GM21717 (cell line): ENCODE results near the gene TOMM20.
"Not testable (repeated sequence)": the region's sequence is repeated elsewhere in the genome, so short reads cannot be mapped to it uniquely, and the experiment has no call there.

Experiments used
- ATAC-seq: cut with Tn5 transposase; IDR thresholded peaks from one replicate; pipeline ENCODE4 v1.9.1; 2021; ENCODE audit warnings: mild to moderate bottlenecking, moderate library complexity; ENCODE audit not compliant: unreplicated experiment

The TOMM20 gene

DNA sequence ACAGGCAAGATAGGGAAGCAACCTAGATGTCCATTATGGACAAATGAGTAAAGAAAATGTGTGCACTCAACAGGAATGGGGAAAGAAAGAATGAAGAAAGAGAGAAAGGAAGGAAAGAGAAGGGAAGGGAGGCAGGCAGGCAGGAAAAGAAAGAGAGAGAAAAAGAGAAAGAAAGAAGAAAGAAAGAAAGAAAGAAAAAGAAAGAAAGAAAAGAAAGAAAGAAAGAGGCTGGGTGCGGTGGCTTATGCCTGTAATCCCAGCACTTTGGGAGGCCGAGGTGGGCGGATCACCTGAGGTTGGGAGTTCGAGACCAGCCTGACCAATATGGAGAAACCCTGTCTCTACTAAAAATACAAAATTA is 48.4 kb downstream of the TOMM20 start:
- ATAC-seq = not testable (repeated sequence)

DNA sequence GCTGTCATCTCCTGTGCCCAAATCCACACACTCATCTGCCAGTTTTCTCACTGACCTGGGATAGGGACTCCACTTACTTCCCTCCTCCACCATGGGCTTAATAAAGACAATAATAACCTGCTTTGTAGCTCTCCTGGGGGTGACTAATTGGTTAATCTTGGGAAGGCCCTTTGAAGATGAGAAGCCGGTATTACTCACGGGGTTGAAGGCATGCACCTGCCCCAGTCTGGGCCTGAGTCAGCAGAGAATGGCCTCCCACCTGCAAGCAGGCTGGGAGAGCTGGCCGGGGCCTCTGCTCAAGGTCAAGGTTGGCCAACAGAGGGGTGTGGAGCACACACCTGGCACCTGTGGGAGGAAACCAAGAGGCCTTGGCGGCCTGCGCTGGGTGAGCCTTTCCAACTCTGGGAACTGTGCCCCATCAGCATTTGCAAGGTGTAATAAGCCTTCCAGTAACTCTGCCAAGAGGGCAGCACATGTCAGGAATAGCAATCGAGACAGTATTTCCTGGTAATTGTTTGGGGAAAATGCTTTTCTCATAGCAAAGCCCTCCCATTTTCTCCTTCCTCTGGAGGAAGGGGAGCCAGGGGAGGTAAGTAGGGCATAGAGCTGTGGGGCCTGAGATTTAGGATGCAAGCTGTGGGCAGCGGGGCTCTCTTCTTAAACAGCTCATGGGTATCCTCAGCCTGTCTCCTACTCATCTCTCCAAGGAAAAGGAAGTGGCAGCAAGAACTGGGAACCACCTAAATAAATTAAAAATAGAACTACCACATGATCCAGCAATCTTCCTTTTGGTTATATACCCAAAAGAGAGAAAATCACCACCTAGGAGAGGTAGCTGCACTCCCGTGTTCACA is 49.0 kb downstream of the TOMM20 start:
- no peak for ATAC-seq

DNA sequence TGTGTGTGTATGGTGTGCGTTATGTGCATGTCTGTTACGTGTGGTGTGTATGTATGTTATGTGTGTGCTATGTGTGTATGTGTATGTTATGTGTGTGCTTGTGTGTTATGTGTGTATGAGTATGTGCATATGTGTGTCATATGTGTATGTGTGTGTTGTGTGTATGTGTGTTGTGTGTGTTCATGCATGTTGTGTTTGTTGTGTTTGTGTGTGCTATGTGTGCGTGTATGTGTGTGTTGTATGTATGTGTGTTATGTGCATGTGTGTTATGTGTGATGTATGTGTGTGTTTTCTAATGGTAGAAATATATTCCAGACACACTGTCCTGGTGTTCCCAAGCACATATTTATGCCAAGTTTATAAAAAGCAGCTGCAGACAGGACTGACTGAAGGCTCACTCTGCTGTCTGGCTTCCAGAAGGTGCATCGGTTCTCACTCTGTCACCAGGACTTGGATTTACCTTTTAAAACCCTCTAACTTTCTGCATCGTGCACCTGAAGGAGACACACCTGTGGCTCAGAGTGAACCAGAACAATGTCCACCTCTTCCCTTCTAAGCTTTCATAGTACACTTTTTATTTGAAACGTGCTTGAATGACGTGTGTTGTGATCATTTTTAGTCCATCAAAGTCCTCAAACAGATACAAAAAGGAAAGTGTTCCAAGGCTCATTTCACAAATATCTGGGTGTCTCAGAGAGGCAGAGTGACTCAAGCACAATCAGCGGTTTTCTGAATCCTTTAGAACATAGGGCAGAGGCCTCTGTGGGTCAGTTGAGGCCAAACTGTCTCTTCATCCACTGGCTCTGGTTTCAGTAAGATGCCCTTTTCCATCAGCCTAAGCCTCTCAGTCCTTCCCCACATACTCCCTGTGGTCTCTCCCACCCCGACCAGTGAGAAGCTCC is 49.9 kb downstream of the TOMM20 start:
- ATAC-seq = no peak

DNA sequence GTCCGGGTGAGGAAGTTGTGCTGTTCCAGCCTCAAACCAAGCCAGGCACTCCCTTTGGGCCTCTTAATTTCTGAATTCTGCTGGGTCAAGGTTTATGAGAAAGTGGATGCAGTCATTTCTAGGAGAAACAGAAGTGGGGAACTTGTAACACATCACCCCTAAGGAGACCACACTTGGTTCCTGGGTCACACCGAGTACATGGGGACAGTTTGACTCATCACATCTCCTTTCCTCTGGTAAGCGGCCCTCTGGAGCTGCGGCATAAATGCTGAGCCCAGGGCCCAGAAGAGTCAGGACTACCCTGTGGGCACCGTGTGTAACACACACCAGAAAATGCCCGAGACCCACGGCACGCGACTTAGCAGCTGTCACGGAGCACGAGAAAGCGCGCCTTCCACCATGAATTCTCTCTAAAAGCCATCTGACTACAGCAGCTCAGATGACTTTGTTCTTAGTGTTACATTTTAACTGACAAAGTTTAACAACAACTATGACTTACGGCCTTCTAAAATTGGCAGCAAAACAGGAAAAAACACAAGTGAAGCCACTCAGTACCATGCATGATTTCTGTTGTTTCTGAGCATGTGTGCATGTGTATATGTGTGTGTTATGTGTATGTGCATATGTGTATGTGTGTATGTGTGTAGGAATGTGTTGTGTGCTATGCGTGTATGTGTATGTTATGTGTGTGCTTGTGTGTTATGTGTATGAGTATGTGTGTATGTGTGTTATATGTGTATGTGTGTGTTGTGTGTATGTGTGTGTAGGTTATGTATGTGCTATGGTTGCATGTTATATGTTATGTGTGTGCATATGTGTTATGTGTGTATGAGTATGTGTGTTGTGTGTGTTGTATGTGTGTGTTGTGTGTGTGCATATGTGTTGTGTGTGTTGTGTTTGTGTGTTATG is 50.8 kb downstream of the TOMM20 start:
- ATAC-seq = no peak

DNA sequence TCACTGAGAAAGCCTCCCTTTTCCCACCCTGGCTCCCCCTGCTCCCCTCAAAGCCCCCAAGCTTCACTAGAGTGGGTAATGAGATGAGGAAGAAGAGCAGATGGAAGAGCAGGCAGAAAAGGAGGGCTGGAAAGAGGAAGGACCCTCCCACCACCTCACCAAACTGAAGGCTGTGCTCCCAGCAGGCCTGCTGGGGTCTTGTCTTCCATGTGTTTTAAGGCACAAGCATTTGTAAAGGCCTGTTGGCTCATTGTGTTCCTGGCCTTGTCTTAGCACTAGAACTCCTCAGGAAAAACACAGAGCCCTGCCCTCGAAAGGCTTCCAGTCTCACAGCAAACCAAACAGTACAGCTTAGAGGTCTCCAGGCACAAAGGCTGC is 51.5 kb downstream of the TOMM20 start:
- ATAC-seq = no peak

DNA sequence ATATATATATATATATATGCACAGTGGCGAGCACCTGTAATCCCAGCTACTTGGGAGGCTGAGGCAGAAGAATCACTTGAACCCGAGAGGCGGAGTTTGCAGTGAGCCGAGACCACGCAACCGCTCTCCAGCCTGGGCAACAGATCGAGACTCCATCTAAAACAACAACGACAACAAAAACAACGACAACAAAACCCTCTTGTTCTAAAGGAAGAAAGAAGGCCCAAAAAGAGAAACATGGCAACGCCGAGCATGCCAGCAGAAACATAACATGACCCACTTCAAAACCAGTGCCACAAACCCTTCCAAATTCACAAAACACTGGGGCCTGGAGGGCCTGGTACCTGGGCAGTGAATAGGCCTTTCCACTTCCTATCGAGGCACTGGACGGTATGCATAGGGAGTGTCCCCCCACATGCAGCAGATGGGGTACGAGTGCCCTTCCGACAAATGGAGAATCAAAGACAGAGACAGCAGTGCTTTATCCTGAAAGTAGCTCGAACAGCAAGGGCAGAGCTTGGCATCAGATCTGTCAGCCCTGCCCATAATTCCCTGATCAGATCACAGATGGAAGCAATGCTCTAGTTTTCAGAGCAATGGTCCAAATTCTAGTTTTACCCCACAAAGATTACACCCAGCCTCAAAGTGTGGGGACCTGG is 52.0 kb downstream of the TOMM20 start:
- ATAC-seq = no peak

DNA sequence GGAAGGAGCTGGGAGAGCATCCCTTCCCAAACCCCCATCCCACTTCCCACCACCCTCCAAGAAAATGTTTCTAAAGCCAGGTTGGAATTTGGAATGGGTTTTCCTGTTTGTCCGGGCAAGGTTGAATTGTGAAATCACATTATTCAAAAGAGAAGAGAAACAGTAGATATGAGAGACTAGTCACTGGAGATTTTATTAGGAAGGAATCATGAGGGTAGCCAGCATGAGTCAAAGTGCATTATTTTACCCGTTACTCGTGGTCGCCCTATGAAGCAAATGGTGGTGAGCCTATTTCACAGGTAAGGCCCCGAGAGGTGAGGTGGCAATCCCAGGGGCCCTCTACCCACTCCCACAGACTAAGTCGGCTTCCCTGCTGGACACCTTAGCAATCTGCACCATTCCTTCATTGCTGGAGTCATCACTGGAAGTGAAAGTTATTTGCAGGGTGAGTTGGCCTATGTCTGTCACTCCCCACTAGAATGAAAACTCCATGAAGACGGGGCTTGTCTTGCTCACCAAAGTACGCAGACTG is 52.8 kb downstream of the TOMM20 start:
- ATAC-seq = no peak

DNA sequence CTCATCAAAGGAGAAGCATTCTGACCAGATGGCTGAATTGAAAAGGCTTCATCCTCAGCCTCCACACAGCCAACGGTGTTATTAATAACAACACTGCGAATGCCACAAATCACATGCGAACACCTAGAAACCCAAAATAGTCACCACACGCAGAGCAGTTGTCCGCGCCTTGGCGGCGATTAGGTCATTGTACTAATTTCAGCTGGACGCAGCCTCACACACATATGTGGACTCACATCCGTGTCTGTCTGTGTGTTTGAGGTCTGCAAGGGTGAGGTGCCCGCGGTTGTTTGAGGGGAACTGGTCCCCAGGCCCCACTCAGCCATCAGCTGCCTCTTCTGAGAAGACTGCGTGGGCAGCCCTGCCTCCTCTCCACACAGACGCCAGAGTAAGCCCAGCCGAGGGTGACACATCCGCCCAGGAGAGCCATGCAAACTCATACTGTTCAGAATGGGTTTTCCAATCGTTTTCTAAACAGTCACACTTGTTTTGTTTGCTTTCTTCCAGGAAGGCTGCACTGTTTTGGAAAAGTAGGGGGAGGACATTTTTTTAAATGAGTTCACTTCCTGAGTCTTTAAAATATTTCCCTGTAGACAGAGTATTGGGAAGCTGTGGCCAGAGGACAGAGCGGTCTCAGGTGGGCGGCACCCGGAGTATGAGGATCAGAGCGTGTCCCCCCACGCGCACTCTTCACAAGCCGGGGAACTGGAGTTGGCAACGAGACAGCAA is 53.4 kb downstream of the TOMM20 start:
- ATAC-seq = peak; percentile 59

DNA sequence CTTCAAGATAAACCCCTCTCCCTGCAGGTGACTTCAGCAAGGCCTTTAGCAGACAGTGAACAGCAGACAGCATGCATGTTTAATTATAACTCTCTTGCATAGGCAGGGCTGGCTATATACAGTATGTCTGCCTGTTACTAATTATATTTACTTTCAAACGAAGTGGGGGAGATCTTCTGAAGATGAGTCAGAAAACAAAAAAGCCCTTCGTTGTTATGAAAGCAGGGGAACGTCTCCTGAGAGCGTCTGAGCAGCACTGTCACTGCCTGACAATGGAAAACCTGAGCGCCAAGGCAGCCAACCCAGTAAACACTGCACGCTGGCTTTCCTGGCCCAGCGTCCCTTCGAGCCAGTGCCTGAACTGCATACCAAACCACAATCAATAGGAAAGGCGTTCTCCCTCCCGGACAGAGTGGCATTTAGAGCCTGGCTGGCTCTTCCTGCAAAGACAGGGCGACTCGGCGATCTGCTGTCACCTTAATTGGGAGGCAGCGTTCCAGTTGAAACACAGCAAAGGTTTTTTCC is 54.1 kb downstream of the TOMM20 start:
- ATAC-seq = peak; percentile 41

DNA sequence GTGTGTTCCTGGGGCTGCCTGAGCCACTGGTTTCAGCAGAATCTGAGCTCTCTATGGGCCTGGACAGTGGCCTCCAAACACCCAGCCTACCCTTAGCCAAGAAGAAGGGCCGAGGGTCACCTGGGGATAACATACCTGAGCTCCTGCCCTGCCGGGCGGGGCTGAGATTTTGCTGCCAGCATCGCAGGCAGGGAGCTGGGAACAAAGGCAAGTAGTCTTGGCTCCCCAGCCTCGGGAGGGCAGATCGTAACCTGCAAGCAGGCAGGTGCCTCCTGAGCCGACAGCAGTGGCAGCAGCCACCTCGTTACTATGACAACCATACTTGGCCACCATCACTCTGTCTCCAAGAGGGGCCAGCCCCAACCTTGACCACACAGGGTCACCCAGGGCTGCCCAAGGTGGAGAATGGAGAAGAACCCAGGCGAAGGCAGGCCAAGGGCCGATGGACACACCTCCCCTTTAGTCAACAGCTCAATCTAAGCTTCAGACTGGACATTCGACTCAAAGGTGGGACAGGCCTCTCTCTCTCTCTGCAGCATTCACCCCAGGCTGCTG is 54.6 kb downstream of the TOMM20 start:
- ATAC-seq = peak; percentile 5

DNA sequence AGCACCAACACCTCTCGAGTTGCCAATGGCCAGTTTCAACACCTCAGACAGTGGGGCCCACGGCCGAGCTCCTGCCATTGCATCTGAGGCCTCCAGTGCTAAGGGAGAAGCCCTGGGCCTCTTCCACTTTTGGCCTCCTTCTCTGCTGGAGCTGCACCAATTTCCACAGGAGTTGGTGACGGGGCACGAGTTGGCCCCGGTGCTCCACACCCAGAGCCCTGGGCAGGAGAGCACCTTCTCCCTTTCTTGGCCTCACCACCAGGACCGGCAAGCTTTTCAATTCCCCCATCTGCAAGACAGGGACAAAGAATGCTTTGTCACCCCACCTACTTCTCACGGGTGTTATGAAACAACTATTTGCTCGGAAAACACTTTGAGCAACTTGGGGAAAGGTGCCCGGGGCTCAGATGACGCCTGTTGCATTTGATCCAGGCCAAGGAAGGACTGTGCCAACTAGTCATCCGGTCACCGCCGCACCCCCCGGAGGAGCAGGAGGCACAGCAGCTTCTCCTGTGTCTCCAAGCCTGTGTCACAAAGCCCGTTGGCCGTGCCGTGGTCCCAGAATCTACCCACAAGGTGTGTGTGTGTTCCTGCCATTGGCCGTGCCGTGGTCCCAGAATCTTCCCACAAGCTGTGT is 55.2 kb downstream of the TOMM20 start:
- no peak for ATAC-seq

DNA sequence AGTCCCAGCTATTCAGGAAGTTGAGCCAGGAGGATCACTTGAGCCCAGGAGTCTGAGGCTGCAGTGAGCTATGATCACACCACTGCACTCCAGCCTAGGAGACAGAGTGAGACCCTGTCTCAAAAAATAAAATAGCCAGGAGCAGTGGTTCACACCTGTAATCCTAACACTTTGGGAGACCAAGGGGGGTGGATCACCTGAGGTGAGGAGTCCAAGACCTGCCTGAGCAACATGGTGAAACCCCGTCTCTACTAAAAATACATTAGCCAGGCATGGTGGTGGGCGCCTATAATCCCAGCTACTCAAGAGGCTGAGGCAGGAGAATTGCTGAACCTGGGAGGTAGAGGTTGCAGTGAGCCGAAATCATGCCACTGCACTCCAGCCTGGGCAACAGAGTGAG is 56.1 kb downstream of the TOMM20 start:
- ATAC-seq = not testable (repeated sequence)

DNA sequence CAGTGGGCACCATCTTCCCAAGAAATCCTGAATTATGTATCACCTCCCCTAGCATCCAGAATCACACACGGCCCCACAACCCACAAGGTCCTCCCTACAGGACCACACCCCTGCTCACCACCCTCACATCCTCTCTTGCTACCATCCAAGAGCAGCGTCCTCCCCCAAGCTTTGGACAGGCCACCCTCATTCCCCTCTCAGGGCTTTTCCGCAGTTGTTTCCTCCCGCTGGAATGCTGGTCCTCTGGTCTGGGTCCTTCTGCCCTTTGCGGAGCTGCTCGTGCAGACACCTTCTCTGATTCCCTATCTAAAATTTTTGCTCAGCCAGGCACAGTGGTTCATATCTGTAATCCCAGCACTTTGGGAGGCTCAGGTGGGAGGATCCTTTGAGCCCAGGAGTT is 56.5 kb downstream of the TOMM20 start:
- no peak for ATAC-seq

DNA sequence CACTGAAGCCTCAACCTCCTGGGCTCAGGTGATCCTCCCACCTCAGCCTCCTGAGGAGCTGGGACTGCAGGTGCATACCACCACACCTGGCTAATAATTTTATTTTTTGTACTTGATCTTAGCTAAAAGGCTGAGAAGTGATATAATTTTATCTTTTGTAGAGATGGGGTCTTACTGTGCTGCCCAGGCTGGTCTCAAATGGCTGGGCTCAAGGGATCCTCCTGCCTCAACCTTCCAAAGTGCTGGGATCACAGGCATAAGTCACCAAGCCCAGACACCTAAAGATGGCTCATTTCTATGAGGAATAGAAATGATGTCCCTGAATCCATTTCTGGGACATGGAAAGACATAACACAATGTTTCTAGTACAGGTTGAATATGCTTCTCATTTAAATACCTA is 57.8 kb downstream of the TOMM20 start:
- no peak for ATAC-seq

DNA sequence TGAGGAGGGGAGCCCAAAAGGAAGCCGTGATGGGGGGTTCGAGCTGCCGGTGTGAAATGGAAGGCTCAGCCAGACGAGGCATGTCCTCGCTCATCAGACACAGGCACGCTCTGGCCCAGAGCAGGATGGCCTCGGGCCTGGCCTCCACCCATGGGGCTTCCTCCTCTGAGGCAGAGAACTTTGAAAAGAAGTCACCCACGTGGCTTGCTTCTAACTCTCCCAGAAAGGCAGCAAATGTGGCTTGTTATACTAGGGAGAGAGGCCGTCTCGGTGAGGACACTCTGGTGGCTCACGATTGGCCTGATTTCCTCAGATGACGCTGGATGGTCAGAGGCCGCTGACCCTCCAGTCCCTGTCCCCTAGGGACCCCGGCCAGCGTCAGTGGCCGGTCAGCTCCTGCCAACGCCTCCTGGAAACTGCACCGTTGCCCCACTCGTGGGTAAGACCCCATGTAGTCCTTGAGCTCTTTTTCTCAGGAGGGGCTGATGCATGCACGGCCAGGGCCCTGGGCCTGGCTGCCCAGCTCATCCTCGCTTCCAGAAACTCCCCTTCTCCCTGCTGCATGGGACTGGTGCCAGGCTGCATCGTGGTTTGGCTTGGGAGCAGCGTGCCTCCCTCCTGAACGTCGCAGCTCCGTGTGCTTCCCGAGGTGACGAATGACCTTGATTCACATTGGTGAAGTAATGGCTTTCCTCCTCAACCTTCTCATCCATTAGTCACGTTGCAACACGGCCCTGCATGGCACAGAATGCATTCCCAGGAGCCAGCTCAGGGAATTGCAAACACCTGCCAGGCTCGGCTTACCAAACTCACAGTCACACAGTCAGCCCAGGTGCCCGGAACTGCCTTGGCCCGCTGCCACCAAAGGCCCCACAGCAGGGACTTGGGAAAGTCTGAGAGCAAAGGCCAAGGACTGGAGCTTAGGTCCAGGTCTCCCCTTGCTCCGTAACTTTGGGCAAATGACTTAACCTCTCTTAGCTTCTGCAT is 58.8 kb downstream of the TOMM20 start:
- no peak for ATAC-seq

DNA sequence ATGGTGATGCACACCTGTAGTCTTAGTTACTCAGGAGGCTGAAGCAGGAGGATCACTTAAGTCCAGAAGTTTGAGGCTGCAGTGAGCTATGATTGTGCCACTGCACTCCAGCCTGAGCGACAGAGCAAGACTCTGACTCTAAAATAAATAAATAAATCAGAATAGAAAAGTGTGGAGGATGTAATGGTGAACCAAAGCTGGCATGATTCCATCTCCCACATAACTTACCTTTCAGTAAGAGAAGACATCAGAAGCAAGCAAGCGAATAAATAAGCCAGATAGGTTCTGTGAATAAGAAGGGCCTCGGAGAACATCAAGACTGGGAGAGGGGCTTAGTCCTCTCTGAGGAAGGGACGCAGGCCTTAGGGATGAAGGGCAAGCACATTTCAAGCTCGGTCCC is 59.5 kb downstream of the TOMM20 start:
- ATAC-seq = no peak
